ENCODE data around the gene NCCRP1.

Gene NCCRP1

GRCh38 chr19:39196860-39197562 lies at the start of gene NCCRP1:
Gene NCCRP1, plus strand, starts transcription at chr19:39196964. Its CDS starts 19 bp downstream, at chr19:39196983.
- no peak for TF ChIP-seq CTCF (IDR thresholded peaks at IDR 0.05)

- TF ChIP-seq CTCF (IDR thresholded peaks at IDR 0.05), result no peak
These were observed 49.3 kb upstream of the NCCRP1 start for GRCh38 chr19:39147480-39147879.

GRCh38 chr19:39148939-39149529 lies 47.7 kb upstream of the NCCRP1 start:
- TF ChIP-seq CTCF (IDR thresholded peaks at IDR 0.05), result no peak

DNA sequence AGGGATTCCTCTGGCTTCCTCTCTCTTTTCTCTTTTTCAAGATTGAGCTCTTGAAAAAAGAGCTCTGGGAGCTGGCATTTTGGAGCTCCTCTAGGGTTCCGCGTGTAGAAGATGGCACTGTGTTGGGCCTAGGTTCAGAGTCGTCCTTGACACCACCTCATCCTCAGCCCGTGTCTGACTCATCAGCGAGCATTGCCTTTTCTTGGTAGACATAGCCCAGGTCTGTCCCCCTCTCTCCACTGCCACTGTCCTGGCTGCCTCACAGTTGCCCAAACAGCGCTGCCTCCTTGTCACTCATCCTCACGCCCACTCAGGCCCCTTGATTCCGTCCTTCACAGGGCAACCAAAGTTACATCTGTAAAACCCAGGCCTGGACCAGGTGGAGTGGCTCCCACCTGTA lies 46.5 kb upstream of the NCCRP1 start:
- TF ChIP-seq CTCF (IDR thresholded peaks at IDR 0.05), result no peak

DNA sequence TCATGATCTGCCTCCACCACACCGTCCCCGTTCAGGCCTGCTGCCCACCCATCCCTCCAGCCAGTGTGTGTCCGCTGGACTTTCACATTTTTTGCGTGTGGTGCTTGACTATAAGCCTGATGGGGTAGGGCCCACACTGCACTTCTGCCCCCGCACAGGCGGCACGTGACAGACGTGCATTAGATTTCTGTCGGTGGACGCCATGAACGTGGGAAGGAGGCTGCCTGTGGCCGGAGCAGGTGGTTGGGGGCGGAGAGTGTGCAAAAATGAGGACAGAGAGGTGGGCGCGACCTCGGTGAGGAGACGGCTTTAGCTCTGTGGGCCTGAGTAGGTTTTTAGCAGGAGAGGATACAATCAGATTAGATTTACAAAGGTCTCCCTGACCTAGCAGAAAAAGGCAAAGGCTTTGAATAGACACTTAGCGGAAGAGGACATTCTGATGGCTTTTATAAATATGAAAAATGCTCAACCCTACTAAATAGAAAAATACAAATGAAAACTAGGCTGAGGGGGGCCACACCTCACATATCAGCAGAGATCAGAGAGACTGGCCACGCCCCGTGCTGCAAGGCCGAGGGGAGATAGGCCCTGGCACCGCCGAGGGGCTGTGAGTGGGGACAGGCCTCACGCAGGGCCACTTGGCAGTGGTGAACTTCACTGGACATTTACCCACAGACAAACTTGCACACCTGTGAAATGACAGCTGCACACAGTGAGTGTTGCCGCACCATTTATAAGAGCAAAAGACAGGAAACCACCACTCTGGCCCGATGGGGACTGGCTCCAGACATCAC lies 45.8 kb upstream of the NCCRP1 start:
- no peak for TF ChIP-seq CTCF (IDR thresholded peaks at IDR 0.05)

DNA sequence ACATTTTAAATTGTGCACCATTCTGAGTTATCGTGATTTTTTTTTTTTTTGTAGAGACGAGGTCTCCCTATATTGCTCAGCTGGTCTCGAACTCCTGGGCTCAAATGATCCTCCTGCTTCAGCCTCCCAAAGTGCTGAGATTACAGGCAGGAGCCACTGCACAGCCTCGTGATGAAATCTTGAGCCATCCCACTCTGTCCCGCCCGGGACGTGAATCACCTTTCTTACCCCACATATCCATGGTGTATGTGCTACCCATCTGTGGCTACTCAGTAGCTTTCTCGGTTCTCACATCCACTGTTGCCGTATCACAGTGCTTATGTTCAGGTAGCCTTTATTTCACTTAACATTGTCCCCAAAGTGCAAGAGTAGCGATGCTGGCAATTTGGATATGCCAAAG lies 44.7 kb upstream of the NCCRP1 start:
- TF ChIP-seq CTCF (IDR thresholded peaks at IDR 0.05), result no peak

DNA sequence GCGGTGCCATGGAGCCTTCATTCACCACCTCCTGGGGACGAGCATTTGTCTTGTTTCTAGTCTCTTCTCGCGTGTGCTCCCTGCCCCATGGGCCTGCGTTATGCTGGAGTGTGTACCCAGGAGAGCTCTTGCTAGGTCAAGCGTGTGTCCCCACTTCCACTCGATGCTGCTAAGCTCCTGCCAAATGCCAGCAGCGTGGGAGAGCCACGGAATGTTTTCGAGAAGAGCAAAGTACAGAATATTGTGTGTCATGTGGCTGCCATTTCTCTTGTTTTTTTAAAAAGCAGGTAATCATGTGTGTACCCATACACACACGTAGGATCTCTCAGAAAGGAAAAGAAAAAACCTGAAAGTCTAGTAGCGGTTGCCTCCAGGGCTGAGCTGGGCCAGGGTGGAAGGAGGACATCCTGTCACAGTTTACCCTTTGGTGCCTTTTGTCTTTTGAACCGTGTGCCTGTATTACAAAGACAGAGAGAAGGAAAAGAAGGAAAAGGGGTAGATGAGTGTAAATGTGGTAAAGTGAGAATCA lies 42.6 kb upstream of the NCCRP1 start:
- TF ChIP-seq CTCF (IDR thresholded peaks at IDR 0.05), result no peak
